Endothelial cell of umbilical vein (primary cell): ENCODE data around the gene MCF2L. TPM values are rescaled to one million over a fixed set of nuclear protein-coding genes. Genes with fewer than 3 reads are reported as not detected.
A peak's percentile ranks its signal among the peaks of the same experiment; 100 is the strongest.
"Not testable (repeated sequence)": the region's sequence is repeated elsewhere in the genome, so short reads cannot be mapped to it uniquely, and the experiment has no call there.

Source experiments
- BruUV-seq: library from RNA; stranded (reverse); fragments of 400-500 nt; replicated peaks from 2 replicates; lab custom pipeline; 2021; lab: Mats Ljungman, UMichigan
- CTCF ChIA-PET: fragments of 300-600, 350-600 bp; sonication (Branson Sonifier 250); formaldehyde crosslinking; loops from one replicate; lab custom pipeline; 2021; ENCODE audit warnings: antibody characterized with exemption, inconsistent platforms; lab: Charles Lee
- POLR2A ChIA-PET: fragments of 300-600, 350-600 bp; sonication (Branson Sonifier 250); formaldehyde crosslinking; loops from one replicate; lab custom pipeline; 2021; ENCODE audit warnings: antibody characterized with exemption, inconsistent platforms; lab: Charles Lee
- DNase-seq: peaks from one replicate; pipeline ENCODE4 v3.0.0-alpha.2; 2011; ENCODE audit warnings: low read depth, low spot score
- FAIRE-seq: peaks from 2 replicates; lab custom pipeline; 2011; peaks lifted over from hg19 to GRCh38; lab: Jason Lieb, UNC
- H2AFZ ChIP-seq: 2 replicates; pipeline ENCODE4 v1.6.0; 2012; ENCODE audit warnings: low read depth, low read length, control low read depth, inconsistent platforms
- H3K27ac ChIP-seq: 2 replicates; pipeline ENCODE4 v1.5.1; 2011; ENCODE audit warnings: low read depth, mild to moderate bottlenecking, control low read depth, low read length, moderate library complexity; ENCODE audit not compliant: insufficient read depth
- H3K27me3 ChIP-seq, 2 experiments: 2 replicates each; pipeline versions ENCODE4 v1.6.0 to v1.6.1; 2011; ENCODE audit warnings: low read length in 2 of 2, mixed read lengths in 1 of 2; ENCODE audit not compliant: control insufficient read depth in 2 of 2, insufficient read depth in 2 of 2
- H3K36me3 ChIP-seq, 2 experiments: 2 replicates in 1 of 2; 3 replicates in 1 of 2; pipeline ENCODE4 v1.5.1; 2011; ENCODE audit warnings: low read length in 2 of 2, mild to moderate bottlenecking in 1 of 2, moderate library complexity in 1 of 2; ENCODE audit not compliant: control insufficient read depth in 2 of 2, insufficient read depth in 2 of 2; ENCODE audit errors: extremely low read depth in 1 of 2
- H3K4me1 ChIP-seq: 3 replicates; pipeline ENCODE4 v1.5.1; 2011; ENCODE audit warnings: mild to moderate bottlenecking, low read length; ENCODE audit not compliant: control insufficient read depth, insufficient read depth; ENCODE audit errors: extremely low read depth
- H3K4me2 ChIP-seq: 2 replicates; pipeline ENCODE4 v1.6.1; 2011; ENCODE audit warnings: low read length, control low read depth, mixed read lengths; ENCODE audit not compliant: insufficient read depth
- H3K4me3 ChIP-seq, 3 experiments: fragments of 200-600 bp in 1 of 3; sonication (generic), shearing (Covaris generic) in 1 of 3; replicated peaks in 1 of 3; 2 replicates each; pipeline ENCODE4 v1.5.1; 2011 to 2016; ENCODE audit warnings: control low read depth in 3 of 3, low read length in 3 of 3, mild to moderate bottlenecking in 2 of 3, inconsistent platforms in 1 of 3, low read depth in 1 of 3, moderate library complexity in 1 of 3; ENCODE audit not compliant: insufficient read depth in 1 of 3
- H3K79me2 ChIP-seq: 2 replicates; pipeline ENCODE4 v1.6.0; 2012; ENCODE audit warnings: low read length, inconsistent platforms; ENCODE audit not compliant: control insufficient read depth, insufficient read depth
- H3K9ac ChIP-seq: replicated peaks from 2 replicates; pipeline ENCODE3; 2011; ENCODE audit warnings: low read length, control low read depth; ENCODE audit not compliant: insufficient read depth; ENCODE audit errors: extremely low read depth
- H3K9me1 ChIP-seq: replicated peaks from 3 replicates; pipeline ENCODE4 v1.6.0; 2011; ENCODE audit warnings: mild to moderate bottlenecking, low read length; ENCODE audit not compliant: control insufficient read depth, insufficient read depth; ENCODE audit errors: extremely low read depth
- H3K9me3 ChIP-seq: replicated peaks from 2 replicates; pipeline ENCODE4 v1.5.1; 2012; ENCODE audit warnings: low read length, inconsistent platforms; ENCODE audit not compliant: control insufficient read depth, insufficient read depth
- H4K20me1 ChIP-seq: replicated peaks from 2 replicates; pipeline ENCODE3; 2011; ENCODE audit warnings: mild to moderate bottlenecking, low read length; ENCODE audit not compliant: control insufficient read depth, insufficient read depth; ENCODE audit errors: extremely low read depth
- EZH2 ChIP-seq: IDR thresholded peaks from 2 replicates; pipeline ENCODE4 v1.6.1; 2012; ENCODE audit warnings: borderline replicate concordance, low read depth, mild to moderate bottlenecking, moderate library complexity, low read length, inconsistent platforms; ENCODE audit not compliant: severe bottlenecking
- FOS ChIP-seq: IDR thresholded peaks from 2 replicates; pipeline ENCODE4 v1.6.1; 2011; ENCODE audit warnings: mild to moderate bottlenecking, low read length, moderate library complexity, borderline replicate concordance; ENCODE audit not compliant: insufficient read depth
- GATA2 ChIP-seq: IDR thresholded peaks from 2 replicates; pipeline ENCODE4 v1.7.0; 2011; ENCODE audit warnings: low read depth, mild to moderate bottlenecking, moderate library complexity, mixed read lengths, low read length; ENCODE audit not compliant: insufficient read length, insufficient read depth
- JUN ChIP-seq: IDR thresholded peaks from 2 replicates; pipeline ENCODE4 v1.6.1; 2011; ENCODE audit warnings: borderline replicate concordance, low read depth; ENCODE audit not compliant: insufficient read length, insufficient read depth
- MYC ChIP-seq: IDR thresholded peaks from one replicate; pipeline ENCODE4 v1.6.1; 2011; ENCODE audit warnings: mild to moderate bottlenecking, low read depth, low read length
- POLR2A ChIP-seq: IDR thresholded peaks from 2 replicates; pipeline ENCODE4 v1.6.1; 2012; ENCODE audit warnings: low read depth, mild to moderate bottlenecking, control low read depth, low read length
- POLR2AphosphoS5 ChIP-seq: IDR thresholded peaks from 2 replicates; pipeline ENCODE4 v1.6.1; 2012; ENCODE audit warnings: low read depth, mild to moderate bottlenecking, control low read depth, low read length, moderate library complexity; ENCODE audit not compliant: insufficient read depth
- dilution Hi-C: fragments of 300-500 bp; cut with MboI; formaldehyde crosslinking; loops from one replicate; pipeline ENCODE4 v1.15.0; 2019; ENCODE audit warnings: low sequenced_read_pairs; ENCODE audit not compliant: extremely low pct_ligation_motif_present
- intact Hi-C: fragments of 100-400 bp; cut with micrococcal nuclease; formaldehyde crosslinking; loops from one replicate; pipeline ENCODE4 v1.10.0; 2022
- polyA plus RNA-seq, 4 experiments: library from polyadenylated mRNA; depleted of rRNA in 3 of 4; stranded (reverse) in 3 of 4; unstranded in 1 of 4; fragments of >200 nt; gene quantifications; 2 replicates each; pipeline versions ENCODE4 v1.2.1 to v1.2.3, GENCODE V29; 2011 to 2012; ENCODE audit warnings: missing spikeins in 1 of 4
- total RNA-seq: library from RNA; stranded (reverse); gene quantifications from 2 replicates; pipeline ENCODE4 v1.2.3, GENCODE V29; 2021
- TF ChIP-seq, protein P1 (sequence below): IDR thresholded peaks from 2 replicates; pipeline ENCODE4 v1.6.1; 2011; ENCODE audit not compliant: insufficient read depth, insufficient read length
- TF ChIP-seq, protein P2 (sequence below), 2 donors: IDR thresholded peaks; 1 replicate in 1 of 2; 2 replicates in 1 of 2; pipeline ENCODE4 v1.5.1; 2011; ENCODE audit warnings: low read length in 2 of 2, mild to moderate bottlenecking in 2 of 2, moderate library complexity in 2 of 2, control low read depth in 1 of 2, inconsistent platforms in 1 of 2, low read depth in 1 of 2; ENCODE audit not compliant: insufficient read depth in 1 of 2; ENCODE audit errors: extremely low read depth in 1 of 2

Gene MCF2L
- total and polyA plus RNA-seq, 2 donors (not counting 3 experiments of a cell fraction or from before 2014, with no cell fraction given) = 0.33 to 0.58 TPM

DNA sequence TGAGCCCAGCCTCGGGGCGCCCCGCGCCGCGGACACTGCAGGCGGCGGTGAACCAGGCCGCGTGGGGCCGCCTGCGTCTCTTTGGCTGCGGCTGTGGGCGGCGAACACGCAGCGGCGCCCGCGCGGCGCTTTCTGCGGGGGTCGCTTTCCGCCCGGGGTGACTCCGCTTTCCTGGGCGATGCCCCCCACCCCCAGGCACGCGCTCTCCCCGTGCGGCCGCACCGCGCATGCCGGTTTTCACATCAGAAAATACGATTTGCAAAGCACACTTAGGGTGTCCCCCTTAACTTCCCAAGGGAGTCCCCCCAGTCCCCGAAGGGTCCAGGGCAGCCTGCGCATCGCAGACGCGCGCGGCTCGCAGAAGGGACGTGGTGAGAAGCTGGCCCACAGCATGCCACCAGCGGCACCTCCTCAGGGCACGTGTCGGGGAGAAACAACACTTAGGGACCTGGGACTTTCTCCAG is 141.9 kb downstream of the MCF2L start:
- H3K4me3 ChIP-seq = no peak overlapping the region
- H4K20me1 ChIP-seq = no peaks in the 10 kb centered on the region
- BruUV-seq = no TSS peak
- DNase-seq = no peak
- ChIA-PET POLR2A (no interaction called here), CTCF (no interaction called here)
- H3K9ac ChIP-seq = no peak overlapping the region
- H3K36me3 ChIP-seq = no peaks in the 10 kb centered on the region
- no peak overlapping the region for H3K4me2 ChIP-seq
- FAIRE-seq = no peak
- no peaks in the 10 kb centered on the region for H3K4me1 ChIP-seq
- peak overlapping the region; percentile 26 for H2AFZ ChIP-seq
- H3K9me3 ChIP-seq = no peaks in the 10 kb centered on the region
- H3K79me2 ChIP-seq = no peaks in the 10 kb centered on the region
- no peak for TF ChIP-seq FOS
- TF ChIP-seq, protein P1, sequence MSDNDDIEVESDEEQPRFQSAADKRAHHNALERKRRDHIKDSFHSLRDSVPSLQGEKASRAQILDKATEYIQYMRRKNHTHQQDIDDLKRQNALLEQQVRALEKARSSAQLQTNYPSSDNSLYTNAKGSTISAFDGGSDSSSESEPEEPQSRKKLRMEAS = no peak
- no peak for TF ChIP-seq JUN
- TF ChIP-seq, protein P2, sequence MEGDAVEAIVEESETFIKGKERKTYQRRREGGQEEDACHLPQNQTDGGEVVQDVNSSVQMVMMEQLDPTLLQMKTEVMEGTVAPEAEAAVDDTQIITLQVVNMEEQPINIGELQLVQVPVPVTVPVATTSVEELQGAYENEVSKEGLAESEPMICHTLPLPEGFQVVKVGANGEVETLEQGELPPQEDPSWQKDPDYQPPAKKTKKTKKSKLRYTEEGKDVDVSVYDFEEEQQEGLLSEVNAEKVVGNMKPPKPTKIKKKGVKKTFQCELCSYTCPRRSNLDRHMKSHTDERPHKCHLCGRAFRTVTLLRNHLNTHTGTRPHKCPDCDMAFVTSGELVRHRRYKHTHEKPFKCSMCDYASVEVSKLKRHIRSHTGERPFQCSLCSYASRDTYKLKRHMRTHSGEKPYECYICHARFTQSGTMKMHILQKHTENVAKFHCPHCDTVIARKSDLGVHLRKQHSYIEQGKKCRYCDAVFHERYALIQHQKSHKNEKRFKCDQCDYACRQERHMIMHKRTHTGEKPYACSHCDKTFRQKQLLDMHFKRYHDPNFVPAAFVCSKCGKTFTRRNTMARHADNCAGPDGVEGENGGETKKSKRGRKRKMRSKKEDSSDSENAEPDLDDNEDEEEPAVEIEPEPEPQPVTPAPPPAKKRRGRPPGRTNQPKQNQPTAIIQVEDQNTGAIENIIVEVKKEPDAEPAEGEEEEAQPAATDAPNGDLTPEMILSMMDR (IDR thresholded peaks at IDR 0.05; ENCODE audit: extremely low read depth in 1 of 2, insufficient read depth in 1 of 2, low read depth in 1 of 2, low read length in 2 of 2) = no peak
- no peak for TF ChIP-seq EZH2
- TF ChIP-seq POLR2AphosphoS5 = no peak
- no peak for TF ChIP-seq POLR2A
- TF ChIP-seq GATA2 = no peak
- no peak for TF ChIP-seq MYC
- intact Hi-C loops (no loop called here), dilution Hi-C loops (no loop called here)
- H3K27me3 ChIP-seq = peaks cover 17 to 22% of the 10 kb centered on the region in 2 experiments
- no peaks in the 10 kb centered on the region for H3K9me1 ChIP-seq
- H3K27ac ChIP-seq = no peak overlapping the region

DNA sequence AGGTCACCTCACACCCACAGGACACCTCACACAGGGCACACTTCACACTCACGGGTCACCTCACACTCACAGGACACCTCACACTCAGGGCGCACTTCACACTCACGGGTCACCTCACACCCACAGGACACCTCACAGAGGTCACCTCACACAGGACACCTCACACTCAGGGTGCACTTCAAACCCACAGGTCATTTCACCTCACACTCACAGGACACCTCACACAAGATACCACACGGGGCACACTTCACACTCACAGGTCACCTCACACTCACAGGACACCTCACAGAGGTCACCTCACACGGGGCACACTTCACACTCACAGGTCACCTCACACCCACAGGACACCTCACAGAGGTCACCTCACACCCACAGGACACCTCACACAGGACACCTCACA is 142.8 kb downstream of the MCF2L start:
- H3K36me3 ChIP-seq, intact Hi-C loops, H3K27ac ChIP-seq, BruUV-seq, H3K4me2 ChIP-seq, H3K79me2 ChIP-seq, H3K9me1 ChIP-seq, H3K4me1 ChIP-seq, H2AFZ ChIP-seq, H3K9me3 ChIP-seq, DNase-seq, H4K20me1 ChIP-seq, FAIRE-seq, H3K4me3 ChIP-seq, H3K9ac ChIP-seq, CTCF ChIA-PET, POLR2A ChIA-PET, dilution Hi-C loops: not testable (repeated sequence)
- H3K27me3 ChIP-seq = peaks cover 17 to 22% of the 10 kb centered on the region in 2 experiments

DNA sequence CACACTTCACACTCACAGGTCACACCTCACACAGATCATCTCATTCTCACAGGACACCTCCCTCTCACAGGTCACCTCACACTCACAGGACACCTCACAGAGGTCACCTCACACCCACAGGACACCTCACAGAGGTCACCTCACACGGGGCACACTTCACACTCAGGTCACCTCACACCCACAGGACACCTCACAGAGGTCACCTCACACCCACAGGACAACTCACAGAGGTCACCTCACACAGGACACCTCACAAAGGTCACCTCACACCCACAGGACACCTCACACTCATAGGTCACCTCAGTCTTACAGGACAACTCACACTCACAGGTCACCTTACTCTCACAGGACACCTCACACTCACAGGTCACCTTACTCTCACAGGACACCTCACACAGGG is 143.5 kb downstream of the MCF2L start:
- intact Hi-C loops, H3K27ac ChIP-seq, H3K9me1 ChIP-seq, dilution Hi-C loops, H3K9me3 ChIP-seq, H3K79me2 ChIP-seq, H3K4me1 ChIP-seq, DNase-seq, H3K4me2 ChIP-seq, FAIRE-seq, H2AFZ ChIP-seq, H3K36me3 ChIP-seq, H4K20me1 ChIP-seq, CTCF ChIA-PET, BruUV-seq, H3K4me3 ChIP-seq, POLR2A ChIA-PET, H3K9ac ChIP-seq: not testable (repeated sequence)
- H3K27me3 ChIP-seq = peaks cover 17 to 22% of the 10 kb centered on the region in 2 experiments
